BJ (cell line): ENCODE results near the gene TRPM1. TPM values are rescaled to one million over a fixed set of nuclear protein-coding genes. Genes with fewer than 3 reads are reported as not detected.

Source experiments
- CTCF ChIA-PET: fragments of 350-600 bp; formaldehyde crosslinking; extraction: SDS; loops from one replicate; lab custom pipeline; 2021; ENCODE audit warnings: antibody characterized with exemption, inconsistent platforms; lab: Yijun Ruan, JAX
- POLR2A ChIA-PET: fragments of 300-600 bp; sonication (Branson Sonifier 250); formaldehyde crosslinking; extraction: SDS; loops from one replicate; lab custom pipeline; 2021; ENCODE audit warnings: antibody characterized with exemption; lab: Charles Lee
- DNase-seq: peaks from one replicate; pipeline ENCODE4 v3.0.0-alpha.2; 2011; ENCODE audit warnings: low read depth
- H3K27me3 ChIP-seq: 2 replicates; pipeline ENCODE4 v1.6.0; 2011; ENCODE audit warnings: low read length; ENCODE audit not compliant: control insufficient read depth, insufficient read depth
- H3K36me3 ChIP-seq: 2 replicates; pipeline ENCODE4 v1.5.1; 2011; ENCODE audit warnings: low read length; ENCODE audit not compliant: control insufficient read depth, insufficient read depth
- H3K4me3 ChIP-seq: 2 replicates; pipeline ENCODE4 v1.5.1; 2011; ENCODE audit warnings: low read depth, mild to moderate bottlenecking, control low read depth, low read length
- CTCF ChIP-seq: IDR thresholded peaks from 2 replicates; pipeline ENCODE4 v1.5.1; 2011; ENCODE audit warnings: low read depth, mild to moderate bottlenecking, control low read depth, inconsistent platforms, low read length, moderate library complexity; ENCODE audit not compliant: insufficient read depth
- polyA minus RNA-seq: library from RNA; depleted of rRNA, polyadenylated mRNA; stranded (reverse); fragments of >200 nt; gene quantifications from 2 replicates; pipeline ENCODE4 v1.2.3, GENCODE V29; 2011; rRNA and poly(A)+ RNA removed
- polyA plus RNA-seq: library from polyadenylated mRNA; depleted of rRNA; stranded (reverse); fragments of >200 nt; gene quantifications from 2 replicates; pipeline ENCODE4 v1.2.3, GENCODE V29; 2011; rRNA removed

The TRPM1 gene
- 0.18 and 0.44 TPM in 2 replicates for polyA plus RNA-seq
- polyA minus RNA-seq: not detected in 2 replicates

GRCh38 chr15:31101262-31102038, at the start of gene TRPM1:
TSS of gene TRPM1 (minus strand) at chr15:31101725. CDS start at chr15:31081355, 20,370 bp downstream.
- TF ChIP-seq CTCF: no peak
- DNase-seq: no peak
- ChIA-PET POLR2A (no interaction called here), CTCF (interaction anchor here (1.0 to 3.6 kb wide), 4 partner anchors 9 to 77 kb away, joined by 3 to 15 read pairs (median 4); no protein-coding TSS in a partner anchor)
- Histone ChIP-seq H3K36me3 (no peaks in the 10 kb centered on the region), H3K4me3 (no peak within 1 kb of the TSS), H3K27me3 (no peaks in the 10 kb centered on the region)

- Histone ChIP-seq H3K4me3 (no peak overlapping the region), H3K27me3 (peaks cover 7% of the 10 kb centered on the region), H3K36me3 (no peaks in the 10 kb centered on the region)
- TF ChIP-seq CTCF: no peak
- ChIA-PET POLR2A (no interaction called here), CTCF (interaction anchor here (0.8 kb wide), 1 partner anchor 338 kb away, joined by 4 read pairs; no protein-coding TSS in a partner anchor)
- no peak for DNase-seq
Measured at GRCh38 chr15:31150732-31151231, 49.3 kb upstream of the TRPM1 start.

GRCh38 chr15:31149987-31150386, 48.5 kb upstream of the TRPM1 start:
- no peak for TF ChIP-seq CTCF
- POLR2A ChIA-PET: no interaction called here
- no peak for DNase-seq
- CTCF ChIA-PET: interaction anchor here (0.8 kb wide), 1 partner anchor 339 kb away, joined by 4 read pairs; no protein-coding TSS in a partner anchor
- Histone ChIP-seq H3K4me3 (no peak overlapping the region), H3K27me3 (peaks cover 6% of the 10 kb centered on the region), H3K36me3 (no peaks in the 10 kb centered on the region)

- ChIA-PET POLR2A (no interaction called here), CTCF (no interaction called here)
- no peaks in the 10 kb centered on the region for H3K36me3 ChIP-seq
- no peak overlapping the region for H3K4me3 ChIP-seq
- no peak for DNase-seq
- peaks cover 4% of the 10 kb centered on the region for H3K27me3 ChIP-seq
- no peak for TF ChIP-seq CTCF
Measured at GRCh38 chr15:31149088-31149505, 47.6 kb upstream of the TRPM1 start.

GRCh38 chr15:31148297-31149087, 47.0 kb upstream of the TRPM1 start:
- DNase-seq: no peak
- Histone ChIP-seq H3K4me3 (no peak overlapping the region), H3K27me3 (0 out of 2 replicates have a peak, but pooled peaks cover 2% of the 10 kb centered on the region), H3K36me3 (no peaks in the 10 kb centered on the region)
- ChIA-PET POLR2A (no interaction called here), CTCF (interaction anchor here (0.8 to 1.2 kb wide), 2 partner anchors 290 to 340 kb away, joined by 3 read pairs; no protein-coding TSS in a partner anchor)
- no peak for TF ChIP-seq CTCF
